Neural cell (in vitro differentiated cells): Measurements from ENCODE around the gene TTLL5. TPM values are rescaled to one million over a fixed set of nuclear protein-coding genes. Genes with fewer than 3 reads are reported as not detected.

Experiments
- H2AFZ ChIP-seq: fragments of 200-600, 300-800 bp; sonication (generic), shearing (Covaris generic); 2 replicates; pipeline ENCODE4 v1.6.0; 2014; ENCODE audit warnings: low read depth, mild to moderate bottlenecking, antibody characterized with exemption, low read length, moderate library complexity
- H3F3A ChIP-seq: fragments of 200-600 bp; shearing (Covaris generic); 2 replicates; pipeline ENCODE4 v1.6.1; 2016; ENCODE audit warnings: mild to moderate bottlenecking, moderate library complexity, mixed read lengths, antibody characterized with exemption, low read length; ENCODE audit not compliant: insufficient read depth, poor library complexity, severe bottlenecking
- H3K27ac ChIP-seq: fragments of 200-600, 300-800 bp; sonication (generic), shearing (Covaris generic); 2 replicates; pipeline ENCODE4 v1.5.1; 2014; ENCODE audit warnings: mild to moderate bottlenecking, low read length, moderate library complexity
- H3K27me3 ChIP-seq: fragments of 300-800, 200-600 bp; sonication (generic), shearing (Covaris generic); 2 replicates; pipeline ENCODE4 v1.6.0; 2014; ENCODE audit warnings: mild to moderate bottlenecking, low read depth, low read length, moderate library complexity; ENCODE audit not compliant: insufficient read depth
- H3K36me3 ChIP-seq: fragments of 300-800, 200-600 bp; sonication (generic), shearing (Covaris generic); 2 replicates; pipeline ENCODE4 v1.5.1; 2014; ENCODE audit warnings: mild to moderate bottlenecking, antibody characterized with exemption, low read length, moderate library complexity; ENCODE audit not compliant: insufficient read depth
- H3K4me2 ChIP-seq: fragments of 300-800, 200-600 bp; sonication (generic), shearing (Covaris generic); 2 replicates; pipeline ENCODE4 v1.6.0; 2014; ENCODE audit warnings: mild to moderate bottlenecking, low read length
- H3K4me3 ChIP-seq: fragments of 300-800, 200-600 bp; sonication (generic), shearing (Covaris generic); 2 replicates; pipeline ENCODE4 v1.5.1; 2014; ENCODE audit warnings: mild to moderate bottlenecking, low read length, moderate library complexity
- H3K79me2 ChIP-seq: fragments of 200-600 bp; shearing (Covaris generic); replicated peaks from 2 replicates; pipeline ENCODE4 v1.6.0; 2014; ENCODE audit warnings: mild to moderate bottlenecking, low read length, moderate library complexity; ENCODE audit not compliant: insufficient read depth
- H3K9ac ChIP-seq: fragments of 300-800, 200-600 bp; sonication (generic), shearing (Covaris generic); 2 replicates; pipeline ENCODE4 v1.6.1; 2016; ENCODE audit warnings: mild to moderate bottlenecking, low read length, mixed read lengths
- H3K9me2 ChIP-seq: fragments of 200-600 bp; shearing (Covaris generic); 2 replicates; pipeline ENCODE4 v1.6.1; 2016; ENCODE audit warnings: mild to moderate bottlenecking, low read length, mixed read lengths; ENCODE audit not compliant: insufficient read depth
- H3K9me3 ChIP-seq: fragments of 200-600, 300-800 bp; sonication (generic), shearing (Covaris generic); 2 replicates; pipeline ENCODE4 v1.6.1; 2016; ENCODE audit warnings: mild to moderate bottlenecking, mixed run types, low read length, moderate library complexity, mixed read lengths
- H4K20me1 ChIP-seq: fragments of 200-600 bp; shearing (Covaris generic); 2 replicates; pipeline ENCODE4 v1.6.1; 2016; ENCODE audit warnings: mild to moderate bottlenecking, mixed run types; ENCODE audit not compliant: insufficient read depth
- CTCF ChIP-seq: fragments of 450-650 bp; IDR thresholded peaks from 2 replicates; pipeline ENCODE4 v1.5.1; 2014; ENCODE audit warnings: antibody characterized with exemption, mild to moderate bottlenecking, moderate library complexity; ENCODE audit not compliant: poor library complexity, severe bottlenecking
- EP300 ChIP-seq: fragments of 450-650 bp; conservative IDR thresholded peaks from 2 replicates; pipeline ENCODE4 v1.6.1; 2014; ENCODE audit warnings: antibody characterized with exemption, mild to moderate bottlenecking, moderate library complexity; ENCODE audit not compliant: poor library complexity, severe bottlenecking
- EZH2 ChIP-seq: fragments of 200-600, 300-800 bp; shearing (Covaris generic), sonication (generic); IDR thresholded peaks from 2 replicates; pipeline ENCODE4 v1.6.1; 2014; ENCODE audit warnings: antibody characterized with exemption, low read length, borderline replicate concordance, mild to moderate bottlenecking; ENCODE audit not compliant: insufficient read depth, poor library complexity, severe bottlenecking
- MXI1 ChIP-seq: fragments of 450-650 bp; conservative IDR thresholded peaks from 2 replicates; pipeline ENCODE4 v1.6.1; 2014; ENCODE audit warnings: antibody characterized with exemption, mild to moderate bottlenecking; ENCODE audit not compliant: poor library complexity, severe bottlenecking
- POLR2AphosphoS5 ChIP-seq: IDR thresholded peaks from 2 replicates; pipeline ENCODE4 v1.6.1; 2012
- RAD21 ChIP-seq: fragments of 450-650 bp; conservative IDR thresholded peaks from 2 replicates; pipeline ENCODE4 v1.6.1; 2014; ENCODE audit warnings: antibody characterized with exemption, mild to moderate bottlenecking, moderate library complexity
- SMC3 ChIP-seq: fragments of 450-650 bp; conservative IDR thresholded peaks from 2 replicates; pipeline ENCODE4 v1.6.1; 2014; ENCODE audit warnings: antibody characterized with exemption, mild to moderate bottlenecking, moderate library complexity; ENCODE audit not compliant: poor library complexity
- TAF1 ChIP-seq: IDR thresholded peaks from 2 replicates; pipeline ENCODE4 v1.6.1; 2012; ENCODE audit warnings: low read depth
- polyA plus RNA-seq: library from polyadenylated mRNA; depleted of rRNA; stranded (reverse); fragments of >200 nt; gene quantifications from 2 replicates; pipeline ENCODE4 v1.2.3, GENCODE V29; 2014
- TF ChIP-seq, protein P1 (sequence below): IDR thresholded peaks from 2 replicates; pipeline ENCODE4 v1.6.1; 2012; ENCODE audit warnings: borderline replicate concordance

The TTLL5 gene
- polyA plus RNA-seq, 1 donor from 2014 or later, result 8.2 TPM

GRCh38 chr14:75751296-75751695, 90.2 kb downstream of the TTLL5 start:
- Histone ChIP-seq H3K4me2 (no peak overlapping the region), H3K9me3 (no peaks in the 10 kb centered on the region)

DNA sequence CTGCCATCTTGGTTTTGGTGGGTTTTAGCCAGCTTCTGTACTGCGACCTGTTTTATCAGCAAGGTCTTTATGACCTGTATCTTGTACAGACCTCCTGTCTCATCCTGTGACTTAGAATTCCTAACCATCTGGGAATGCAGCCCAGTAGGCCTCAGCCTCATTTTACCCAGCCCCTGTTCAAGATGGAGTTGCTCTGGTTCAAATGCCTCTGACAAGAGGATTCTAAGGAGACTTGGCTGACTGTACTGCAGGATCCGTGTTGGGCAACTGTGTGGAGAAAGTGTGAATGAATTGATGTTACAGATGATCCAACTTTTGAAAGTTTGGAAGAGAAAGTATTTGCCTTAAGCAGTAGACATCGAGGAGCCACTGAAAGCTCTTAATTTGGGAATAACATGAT, 91.0 kb downstream of the TTLL5 start:
- no peak overlapping the region for H3K4me2 ChIP-seq
- no peak overlapping the region for H3K27ac ChIP-seq
- peaks cover under 1% of the 10 kb centered on the region for H3K36me3 ChIP-seq
- no peaks in the 10 kb centered on the region for H3K27me3 ChIP-seq
- no peaks in the 10 kb centered on the region for H3F3A ChIP-seq
- TF ChIP-seq SMC3 (no peak), EZH2 (no peak)
- no peaks in the 10 kb centered on the region for H3K9me3 ChIP-seq
- no peaks in the 10 kb centered on the region for H3K79me2 ChIP-seq
- H2AFZ ChIP-seq, result no peak overlapping the region
- no peaks in the 10 kb centered on the region for H4K20me1 ChIP-seq
- no peaks in the 10 kb centered on the region for H3K9me2 ChIP-seq
- H3K9ac ChIP-seq, result no peak overlapping the region
- no peak overlapping the region for H3K4me3 ChIP-seq

More at GRCh38 chr14:75751296-75751695, 90.2 kb downstream of the TTLL5 start:
- H3K27ac ChIP-seq, result no peak overlapping the region
- no peaks in the 10 kb centered on the region for H3F3A ChIP-seq
- H3K9me2 ChIP-seq, result no peaks in the 10 kb centered on the region
- no peaks in the 10 kb centered on the region for H3K27me3 ChIP-seq
- H3K9ac ChIP-seq, result no peak overlapping the region
- no peak overlapping the region for H2AFZ ChIP-seq
- H4K20me1 ChIP-seq, result no peaks in the 10 kb centered on the region
- H3K36me3 ChIP-seq, result peaks cover 4% of the 10 kb centered on the region
- TF ChIP-seq, protein P1, sequence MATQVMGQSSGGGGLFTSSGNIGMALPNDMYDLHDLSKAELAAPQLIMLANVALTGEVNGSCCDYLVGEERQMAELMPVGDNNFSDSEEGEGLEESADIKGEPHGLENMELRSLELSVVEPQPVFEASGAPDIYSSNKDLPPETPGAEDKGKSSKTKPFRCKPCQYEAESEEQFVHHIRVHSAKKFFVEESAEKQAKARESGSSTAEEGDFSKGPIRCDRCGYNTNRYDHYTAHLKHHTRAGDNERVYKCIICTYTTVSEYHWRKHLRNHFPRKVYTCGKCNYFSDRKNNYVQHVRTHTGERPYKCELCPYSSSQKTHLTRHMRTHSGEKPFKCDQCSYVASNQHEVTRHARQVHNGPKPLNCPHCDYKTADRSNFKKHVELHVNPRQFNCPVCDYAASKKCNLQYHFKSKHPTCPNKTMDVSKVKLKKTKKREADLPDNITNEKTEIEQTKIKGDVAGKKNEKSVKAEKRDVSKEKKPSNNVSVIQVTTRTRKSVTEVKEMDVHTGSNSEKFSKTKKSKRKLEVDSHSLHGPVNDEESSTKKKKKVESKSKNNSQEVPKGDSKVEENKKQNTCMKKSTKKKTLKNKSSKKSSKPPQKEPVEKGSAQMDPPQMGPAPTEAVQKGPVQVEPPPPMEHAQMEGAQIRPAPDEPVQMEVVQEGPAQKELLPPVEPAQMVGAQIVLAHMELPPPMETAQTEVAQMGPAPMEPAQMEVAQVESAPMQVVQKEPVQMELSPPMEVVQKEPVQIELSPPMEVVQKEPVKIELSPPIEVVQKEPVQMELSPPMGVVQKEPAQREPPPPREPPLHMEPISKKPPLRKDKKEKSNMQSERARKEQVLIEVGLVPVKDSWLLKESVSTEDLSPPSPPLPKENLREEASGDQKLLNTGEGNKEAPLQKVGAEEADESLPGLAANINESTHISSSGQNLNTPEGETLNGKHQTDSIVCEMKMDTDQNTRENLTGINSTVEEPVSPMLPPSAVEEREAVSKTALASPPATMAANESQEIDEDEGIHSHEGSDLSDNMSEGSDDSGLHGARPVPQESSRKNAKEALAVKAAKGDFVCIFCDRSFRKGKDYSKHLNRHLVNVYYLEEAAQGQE, result no peak
- TF ChIP-seq RAD21 (no peak), EZH2 (no peak), POLR2AphosphoS5 (no peak), TAF1 (no peak), CTCF (no peak), EP300 (no peak), SMC3 (no peak), MXI1 (no peak)
- H3K4me3 ChIP-seq, result no peak overlapping the region
- no peaks in the 10 kb centered on the region for H3K79me2 ChIP-seq
